ENCODE results near the gene TMEM273. TPM values are rescaled to one million over a fixed set of nuclear protein-coding genes. Genes with fewer than 3 reads are reported as not detected.
A peak's percentile ranks its signal among the peaks of the same experiment; 100 is the strongest.

TMEM273 gene
- 10 to 100 TPM in 1 of 4 donors, 1 to 10 TPM in 3; 4.9 to 11.2 (median 7.8) TPM for total RNA-seq

GRCh38 chr10:49187950-49188761 is at the start of gene TMEM273:
TSS of gene TMEM273 (minus strand) at chr10:49188391. CDS start at chr10:49188336, 55 bp downstream.
- in situ Hi-C loops (cut with MboI; ENCODE audit: low sequenced_read_pairs in 4 of 4) = no loop called here
- peak; percentile 59 to 64 for DNase-seq
- TF ChIP-seq CTCF (IDR thresholded peaks at IDR 0.05 in 4 of 5, conservative IDR thresholded peaks at IDR 0.05 in 1 of 5) (peak in 1 of 5 experiments; percentile 17), POLR2A (IDR thresholded peaks at IDR 0.05) (peak; percentile 18 to 46)
- Histone ChIP-seq H3K27me3 (no peaks in the 10 kb centered on the region), H3K36me3 (no peaks in the 10 kb centered on the region), H3K4me1 (peaks cover 16 to 18% of the 10 kb centered on the region in 2 donors), H3K27ac (peak within 1 kb of the TSS; percentile 55 to 70 (median 66)), H3K9me3 (no peaks in the 10 kb centered on the region), H3K4me3 (peak within 1 kb of the TSS; percentile 21 to 42 (median 30))
- ATAC-seq = peak; percentile 86 to 87
- intact Hi-C loops (cut with DNase I; ENCODE audit: low total_unique reads) = no loop called here

- no peak for ATAC-seq
- H3K4me1 ChIP-seq = no peaks in the 10 kb centered on the region
These were observed 49.8 kb upstream of the TMEM273 start for GRCh38 chr10:49237985-49238384.

GRCh38 chr10:49235392-49235791 is 47.2 kb upstream of the TMEM273 start:
- DNase-seq (no peak), ATAC-seq (no peak)
- H3K27ac ChIP-seq = no peak overlapping the region
- TF ChIP-seq CTCF (IDR thresholded peaks at IDR 0.05 in 4 of 5, conservative IDR thresholded peaks at IDR 0.05 in 1 of 5) (no peak), POLR2A (IDR thresholded peaks at IDR 0.05) (no peak)
- H3K4me1 ChIP-seq = no peaks in the 10 kb centered on the region
- no peaks in the 10 kb centered on the region for H3K36me3 ChIP-seq
- in situ Hi-C loops (cut with MboI; ENCODE audit: low sequenced_read_pairs in 4 of 4) (no loop called here), intact Hi-C loops (cut with DNase I; ENCODE audit: low total_unique reads) (no loop called here)
- no peaks in the 10 kb centered on the region for H3K9me3 ChIP-seq
- no peak overlapping the region for H3K4me3 ChIP-seq
- H3K27me3 ChIP-seq = no peaks in the 10 kb centered on the region

More at GRCh38 chr10:49237985-49238384, 49.8 kb upstream of the TMEM273 start:
- Histone ChIP-seq H3K9me3 (no peaks in the 10 kb centered on the region), H3K4me3 (no peak overlapping the region), H3K27ac (no peak overlapping the region), H3K36me3 (no peaks in the 10 kb centered on the region), H3K27me3 (no peaks in the 10 kb centered on the region)
- DNase-seq = no peak
- intact Hi-C loops (cut with DNase I; ENCODE audit: low total_unique reads) (no loop called here), in situ Hi-C loops (cut with MboI; ENCODE audit: low sequenced_read_pairs in 4 of 4) (no loop called here)
- TF ChIP-seq CTCF (IDR thresholded peaks at IDR 0.05 in 4 of 5, conservative IDR thresholded peaks at IDR 0.05 in 1 of 5) (no peak), POLR2A (IDR thresholded peaks at IDR 0.05) (no peak)

- H3K36me3 ChIP-seq = no peaks in the 10 kb centered on the region
- H3K27ac ChIP-seq = no peak overlapping the region
- H3K4me3 ChIP-seq = no peak overlapping the region
- no peaks in the 10 kb centered on the region for H3K4me1 ChIP-seq
- TF ChIP-seq POLR2A (IDR thresholded peaks at IDR 0.05) (no peak), CTCF (IDR thresholded peaks at IDR 0.05 in 4 of 5, conservative IDR thresholded peaks at IDR 0.05 in 1 of 5) (no peak)
- ATAC-seq (no peak), DNase-seq (no peak)
- H3K27me3 ChIP-seq = no peaks in the 10 kb centered on the region
- H3K9me3 ChIP-seq = no peaks in the 10 kb centered on the region
- intact Hi-C loops (cut with DNase I; ENCODE audit: low total_unique reads) = no loop called here
- in situ Hi-C loops (cut with MboI; ENCODE audit: low sequenced_read_pairs in 4 of 4) = no loop called here
These were observed 43.1 kb upstream of the TMEM273 start for GRCh38 chr10:49231086-49231820.
